AG04450 (cell line): Measurements from ENCODE around the gene NAB2. TPM values are rescaled to one million over a fixed set of nuclear protein-coding genes. Genes with fewer than 3 reads are reported as not detected.
A peak's percentile ranks its signal among the peaks of the same experiment; 100 is the strongest.
"Not testable (repeated sequence)": the region's sequence is repeated elsewhere in the genome, so short reads cannot be mapped to it uniquely, and the experiment has no call there.

Experiments used
- CTCF ChIA-PET: fragments of 300-600, 350-600 bp; formaldehyde crosslinking; extraction: SDS; loops from one replicate; lab custom pipeline; 2022; ENCODE audit warnings: antibody characterized with exemption, inconsistent platforms; lab: Charles Lee
- POLR2A ChIA-PET: fragments of 350-600 bp; formaldehyde crosslinking; extraction: SDS; loops from one replicate; lab custom pipeline; 2021; ENCODE audit warnings: antibody characterized with exemption, inconsistent platforms; lab: Yijun Ruan, JAX
- DNase-seq: peaks from one replicate; pipeline ENCODE4 v3.0.0-alpha.2; 2011; ENCODE audit warnings: low read depth, low spot score
- H3K27ac ChIP-seq: one replicate; pipeline ENCODE4 v1.5.1; 2012; ENCODE audit warnings: low read depth, low read length, control low read depth
- H3K27me3 ChIP-seq: one replicate; pipeline ENCODE4 v1.6.0; 2012; ENCODE audit warnings: low read length; ENCODE audit not compliant: control insufficient read depth, insufficient read depth
- H3K4me3 ChIP-seq: 2 replicates; pipeline ENCODE4 v1.5.1; 2011; ENCODE audit warnings: mild to moderate bottlenecking, low read depth, low read length, control low read depth
- H3K9me3 ChIP-seq: 2 replicates; pipeline ENCODE4 v1.5.1; 2012; ENCODE audit warnings: low read length; ENCODE audit not compliant: control insufficient read depth, insufficient read depth
- polyA plus RNA-seq: library from polyadenylated mRNA; depleted of rRNA; stranded (reverse); fragments of >200 nt; gene quantifications from 2 replicates; pipeline ENCODE4 v1.2.3, GENCODE V29; 2011
- TF ChIP-seq, protein P1 (sequence below): IDR thresholded peaks from 2 replicates; pipeline ENCODE4 v1.5.1; 2011; ENCODE audit warnings: low read depth, low read length, control low read depth, inconsistent platforms

NAB2 gene
- polyA plus RNA-seq, 1 experiment: 46.4 TPM

GRCh38 chr12:57118711-57119271 is 29.9 kb downstream of the NAB2 start:
- TF ChIP-seq, protein P1, sequence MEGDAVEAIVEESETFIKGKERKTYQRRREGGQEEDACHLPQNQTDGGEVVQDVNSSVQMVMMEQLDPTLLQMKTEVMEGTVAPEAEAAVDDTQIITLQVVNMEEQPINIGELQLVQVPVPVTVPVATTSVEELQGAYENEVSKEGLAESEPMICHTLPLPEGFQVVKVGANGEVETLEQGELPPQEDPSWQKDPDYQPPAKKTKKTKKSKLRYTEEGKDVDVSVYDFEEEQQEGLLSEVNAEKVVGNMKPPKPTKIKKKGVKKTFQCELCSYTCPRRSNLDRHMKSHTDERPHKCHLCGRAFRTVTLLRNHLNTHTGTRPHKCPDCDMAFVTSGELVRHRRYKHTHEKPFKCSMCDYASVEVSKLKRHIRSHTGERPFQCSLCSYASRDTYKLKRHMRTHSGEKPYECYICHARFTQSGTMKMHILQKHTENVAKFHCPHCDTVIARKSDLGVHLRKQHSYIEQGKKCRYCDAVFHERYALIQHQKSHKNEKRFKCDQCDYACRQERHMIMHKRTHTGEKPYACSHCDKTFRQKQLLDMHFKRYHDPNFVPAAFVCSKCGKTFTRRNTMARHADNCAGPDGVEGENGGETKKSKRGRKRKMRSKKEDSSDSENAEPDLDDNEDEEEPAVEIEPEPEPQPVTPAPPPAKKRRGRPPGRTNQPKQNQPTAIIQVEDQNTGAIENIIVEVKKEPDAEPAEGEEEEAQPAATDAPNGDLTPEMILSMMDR: no peak
- POLR2A ChIA-PET: no interaction called here
- no peak for DNase-seq
- CTCF ChIA-PET: interaction anchor here (0.8 kb wide), 1 partner anchor 11 kb away, joined by 3 read pairs; no protein-coding TSS in a partner anchor
- H3K27ac ChIP-seq: no peak overlapping the region
- no peaks in the 10 kb centered on the region for H3K27me3 ChIP-seq
- H3K4me3 ChIP-seq: no peak overlapping the region
- no peaks in the 10 kb centered on the region for H3K9me3 ChIP-seq

DNA sequence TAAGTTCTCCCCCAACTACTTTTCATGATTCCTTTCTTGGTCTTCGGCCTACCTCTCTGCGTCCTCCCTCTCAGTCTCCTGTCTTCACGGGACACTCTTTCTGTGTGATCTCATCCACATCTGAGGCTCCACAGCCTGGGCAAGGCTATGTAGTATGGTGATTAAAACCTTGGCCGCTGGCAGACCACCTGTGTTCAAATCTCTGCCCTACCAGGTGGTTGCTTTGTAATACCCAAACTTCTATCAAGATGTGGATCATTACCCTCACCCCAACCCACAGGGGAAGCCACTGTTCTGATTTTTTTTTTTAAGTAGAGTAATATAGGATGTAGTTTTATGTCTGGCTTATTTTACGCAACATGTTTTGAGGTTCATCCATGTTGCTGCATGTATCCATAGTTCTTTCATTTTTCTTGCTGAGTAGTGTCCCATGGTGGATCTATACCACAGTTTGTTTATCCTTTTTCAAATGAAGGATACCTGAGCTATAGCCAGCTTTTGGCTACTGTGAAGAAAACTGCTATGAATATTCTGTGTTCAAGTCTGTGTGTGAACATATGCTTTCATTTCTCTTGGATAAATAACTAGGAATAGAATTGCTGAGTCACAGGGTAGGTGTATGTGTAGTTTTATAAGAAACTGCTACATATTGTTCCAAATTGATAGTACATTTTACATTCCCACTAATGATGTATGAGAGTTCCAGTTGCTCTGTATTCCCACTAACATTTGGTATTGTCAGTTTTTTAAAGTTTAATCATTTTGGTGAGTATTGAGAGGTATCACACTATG is 30.6 kb downstream of the NAB2 start:
- H3K4me3 ChIP-seq: no peak overlapping the region
- TF ChIP-seq, protein P1: no peak
- no peak for DNase-seq
- ChIA-PET POLR2A (no interaction called here), CTCF (interaction anchor here (0.7 to 2.1 kb wide), 2 partner anchors 56 to 91 kb away, joined by 3 to 13 read pairs; no protein-coding TSS in a partner anchor)
- H3K9me3 ChIP-seq: no peaks in the 10 kb centered on the region
- H3K27me3 ChIP-seq: no peaks in the 10 kb centered on the region
- no peak overlapping the region for H3K27ac ChIP-seq

DNA sequence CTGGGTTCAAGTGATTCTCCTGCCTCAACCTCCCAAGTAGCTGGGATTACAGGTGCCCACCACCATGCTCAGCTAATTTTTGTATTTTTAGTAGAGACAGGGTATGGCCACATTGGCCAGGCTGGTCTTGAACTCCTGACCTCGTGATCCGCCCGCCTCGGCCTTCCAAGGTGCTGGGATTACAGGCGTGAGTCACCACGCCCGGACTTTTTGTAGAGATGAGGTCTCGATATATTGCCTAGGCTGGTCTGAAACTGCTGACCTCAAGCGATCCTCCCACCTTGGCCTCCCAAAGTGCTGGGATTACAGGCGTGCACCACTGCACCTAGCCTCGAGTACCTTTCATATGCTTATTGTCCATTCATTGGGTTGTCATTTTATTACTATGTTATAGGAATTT is 31.8 kb downstream of the NAB2 start:
- DNase-seq, H3K27ac ChIP-seq, POLR2A ChIA-PET, H3K27me3 ChIP-seq, H3K4me3 ChIP-seq, H3K9me3 ChIP-seq: not testable (repeated sequence)
- CTCF ChIA-PET: interaction anchor here (0.6 to 2.1 kb wide), 7 partner anchors 9 to 121 kb away, joined by 3 to 13 read pairs (median 4); partner anchors contain the start of gene STAT6

DNA sequence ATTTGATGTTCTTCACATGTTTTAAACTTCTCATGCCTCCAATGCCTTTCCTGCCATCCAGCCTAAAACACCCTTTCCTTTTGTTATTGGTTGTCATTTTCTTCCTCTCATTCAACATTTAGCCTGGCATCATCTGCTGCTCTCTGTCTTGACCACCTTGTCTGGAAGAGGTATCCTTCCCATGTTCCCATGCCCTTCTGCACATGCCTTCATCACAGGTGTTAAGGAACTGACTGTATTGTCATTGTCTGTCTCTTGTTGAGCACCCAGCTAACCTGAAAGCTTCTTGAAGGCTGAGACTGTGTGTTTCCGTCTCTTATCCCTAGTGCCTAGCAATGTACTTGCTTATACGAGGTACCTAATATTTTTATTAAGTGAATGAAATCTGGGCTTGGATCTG is 34.9 kb downstream of the NAB2 start:
- Histone ChIP-seq H3K4me3 (no peak overlapping the region), H3K27me3 (no peaks in the 10 kb centered on the region), H3K27ac (no peak overlapping the region), H3K9me3 (peaks cover 2% of the 10 kb centered on the region; the same call in 1 of the 2 replicates)
- ChIA-PET CTCF (interaction anchor here (0.8 to 4.7 kb wide), 29 partner anchors 8 to 119 kb away, joined by 3 to 49 read pairs (median 9); partner anchors contain the start of genes NEMP1 and STAT6), POLR2A (interaction anchor here (0.7 to 1.2 kb wide), 2 partner anchors 13 to 35 kb away, joined by 3 to 6 read pairs; partner anchors contain the start of genes NAB2 and STAT6)
- TF ChIP-seq, protein P1: no peak
- no peak for DNase-seq

DNA sequence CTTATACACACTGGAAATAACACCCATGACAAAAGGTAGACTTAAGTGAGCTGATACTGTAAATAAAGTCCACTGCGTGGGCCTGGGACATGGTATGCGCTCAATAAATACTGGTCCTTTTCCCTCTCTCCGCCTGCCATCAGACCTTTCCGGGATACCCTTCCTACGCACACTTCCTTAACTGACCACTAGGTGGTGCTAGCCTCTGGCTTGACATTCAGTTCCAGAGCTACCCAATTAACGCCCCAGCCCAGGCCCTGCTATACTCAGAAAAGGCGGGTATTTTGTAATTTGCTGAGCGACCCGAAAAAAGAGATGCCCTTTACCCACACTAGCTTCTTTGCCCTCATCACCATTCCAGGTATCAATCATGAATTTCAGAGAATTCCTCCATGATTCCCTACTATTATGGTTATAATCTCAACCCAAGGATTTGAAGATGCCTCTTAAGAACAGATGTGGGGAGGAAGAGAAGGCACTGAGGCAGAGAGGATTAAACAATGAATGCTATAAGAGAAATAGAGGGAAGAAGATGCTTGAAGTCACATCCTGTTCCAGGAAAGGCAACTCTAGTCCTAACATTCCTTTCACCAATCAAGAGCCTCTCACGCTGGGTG is 35.5 kb downstream of the NAB2 start:
- CTCF ChIA-PET: interaction anchor here (0.5 to 4.7 kb wide), 33 partner anchors 9 to 119 kb away, joined by 3 to 49 read pairs (median 8); partner anchors contain the start of genes NEMP1, SHMT2 and STAT6
- Histone ChIP-seq H3K27ac (no peak overlapping the region), H3K27me3 (no peaks in the 10 kb centered on the region), H3K4me3 (no peak overlapping the region), H3K9me3 (peaks cover 3% of the 10 kb centered on the region; the same call in 1 of the 2 replicates)
- DNase-seq: no peak
- TF ChIP-seq, protein P1: peak; percentile 98
- POLR2A ChIA-PET: interaction anchor here (0.6 to 1.2 kb wide), 3 partner anchors 12 to 36 kb away, joined by 3 to 6 read pairs (median 4); partner anchors contain the start of genes NAB2 and STAT6
